GM19468 (cell line): ENCODE data around the gene SEC61A2.
"Not testable (repeated sequence)": the region's sequence is repeated elsewhere in the genome, so short reads cannot be mapped to it uniquely, and the experiment has no call there.

Source experiments
- ATAC-seq: cut with Tn5 transposase; IDR thresholded peaks from one replicate; pipeline ENCODE4 v1.9.1; 2021; ENCODE audit warnings: mild to moderate bottlenecking, moderate library complexity, moderate number of reproducible peaks; ENCODE audit not compliant: unreplicated experiment; ENCODE audit errors: extremely low read depth

The SEC61A2 gene

DNA sequence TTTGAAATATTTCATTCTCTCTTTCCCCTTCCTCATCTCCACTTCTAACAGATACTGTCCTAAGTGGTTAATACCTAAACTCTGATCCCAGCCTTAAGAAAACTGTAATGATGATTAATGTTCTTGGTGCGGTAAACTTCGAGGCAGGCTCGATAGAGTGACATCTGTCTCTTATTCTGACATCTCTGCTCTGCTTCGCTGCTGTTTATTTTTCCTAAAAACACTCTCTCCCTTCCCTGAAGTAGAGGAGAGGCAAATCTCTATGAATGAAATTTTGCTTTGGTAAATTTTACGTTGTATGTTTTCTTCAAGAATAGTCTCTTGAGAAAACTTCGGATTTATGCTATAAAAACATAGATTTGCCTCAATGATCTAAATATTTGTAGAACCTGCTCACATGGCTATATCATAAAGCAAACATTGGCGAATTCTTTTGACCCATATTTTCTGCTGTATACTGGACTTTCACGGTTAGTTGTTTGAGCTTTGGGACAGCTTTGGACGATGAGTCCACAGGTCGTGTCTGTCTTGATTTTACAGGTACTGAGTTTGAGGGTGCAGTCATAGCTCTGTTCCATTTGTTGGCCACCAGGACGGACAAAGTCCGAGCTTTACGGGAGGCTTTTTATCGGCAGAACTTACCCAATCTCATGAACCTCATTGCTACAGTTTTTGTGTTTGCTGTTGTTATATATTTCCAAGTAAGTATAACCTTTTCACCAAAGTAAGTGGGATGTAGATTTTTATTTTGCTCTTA is 27.1 kb downstream of the SEC61A2 start:
- no peak for ATAC-seq

DNA sequence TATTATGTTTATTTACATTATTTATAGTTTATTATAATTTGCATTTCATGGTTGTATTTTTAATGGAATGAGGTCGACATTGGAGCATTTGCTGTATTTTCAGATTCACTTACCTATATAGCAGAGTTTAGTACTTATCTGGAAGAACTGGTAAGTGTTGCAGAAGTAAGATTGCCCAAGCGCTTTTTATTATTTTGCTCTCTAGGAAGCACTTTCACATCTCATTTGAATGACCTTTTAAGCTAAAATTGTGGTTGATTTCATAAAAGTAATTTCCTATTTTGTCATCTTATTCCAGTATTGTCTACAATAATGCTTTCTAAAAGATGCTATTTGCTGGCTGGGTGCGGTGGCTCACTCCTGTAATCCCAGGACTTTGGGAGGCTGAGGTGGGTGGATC is 28.6 kb downstream of the SEC61A2 start:
- ATAC-seq: no peak

DNA sequence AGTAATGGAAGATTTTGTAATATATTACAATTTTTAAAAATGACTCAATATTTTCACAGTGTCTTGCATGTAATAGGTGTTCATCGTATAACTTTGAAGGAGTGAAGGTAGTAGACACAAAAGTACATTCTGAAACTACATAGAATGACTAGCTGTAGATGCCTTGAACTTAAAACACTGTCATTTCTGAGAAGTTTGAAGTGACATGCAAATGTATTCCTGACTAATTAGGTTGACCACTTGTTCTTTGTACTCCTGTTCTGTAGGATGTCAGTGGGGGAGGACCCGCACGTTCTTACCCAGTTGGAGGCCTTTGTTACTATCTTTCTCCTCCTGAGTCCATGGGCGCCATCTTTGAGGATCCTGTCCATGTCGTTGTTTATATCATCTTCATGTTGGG is 31.2 kb downstream of the SEC61A2 start:
- no peak for ATAC-seq

DNA sequence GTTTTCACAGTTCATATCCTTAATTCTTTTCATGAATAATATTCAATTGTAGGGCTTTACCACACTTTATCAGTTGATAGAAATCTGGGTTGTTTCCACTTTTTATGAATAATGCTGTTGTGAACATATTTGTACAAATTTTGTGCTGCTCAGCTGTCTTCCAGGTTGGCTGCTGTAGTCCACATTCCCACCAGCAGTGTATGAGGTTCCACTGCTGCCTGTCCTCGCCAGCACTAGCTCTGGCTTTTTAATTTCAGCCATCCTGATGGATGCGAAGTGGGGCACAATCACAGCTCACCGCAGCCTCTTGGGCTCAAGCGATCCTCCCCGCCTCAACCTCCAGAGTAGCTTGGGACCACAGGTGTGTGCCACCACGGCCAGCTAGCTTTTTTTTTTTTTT is 33.5 kb downstream of the SEC61A2 start:
- ATAC-seq: no peak

DNA sequence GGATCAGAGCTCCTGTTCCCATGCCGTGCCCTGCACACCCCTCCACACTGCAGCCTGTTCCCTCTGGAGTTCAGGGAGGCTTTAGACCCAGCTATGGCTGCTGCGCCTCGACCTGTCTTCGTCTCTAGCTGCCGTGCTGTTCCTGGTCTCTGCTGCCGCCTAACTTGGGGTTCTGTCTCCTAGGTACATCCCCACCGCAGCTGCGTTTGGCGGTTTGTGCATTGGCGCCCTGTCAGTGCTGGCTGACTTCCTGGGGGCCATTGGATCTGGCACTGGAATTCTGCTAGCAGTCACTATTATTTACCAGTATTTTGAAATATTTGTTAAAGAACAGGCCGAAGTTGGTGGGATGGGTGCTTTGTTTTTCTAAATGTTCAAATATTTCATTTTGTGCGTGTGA is 34.6 kb downstream of the SEC61A2 start:
- no peak for ATAC-seq

DNA sequence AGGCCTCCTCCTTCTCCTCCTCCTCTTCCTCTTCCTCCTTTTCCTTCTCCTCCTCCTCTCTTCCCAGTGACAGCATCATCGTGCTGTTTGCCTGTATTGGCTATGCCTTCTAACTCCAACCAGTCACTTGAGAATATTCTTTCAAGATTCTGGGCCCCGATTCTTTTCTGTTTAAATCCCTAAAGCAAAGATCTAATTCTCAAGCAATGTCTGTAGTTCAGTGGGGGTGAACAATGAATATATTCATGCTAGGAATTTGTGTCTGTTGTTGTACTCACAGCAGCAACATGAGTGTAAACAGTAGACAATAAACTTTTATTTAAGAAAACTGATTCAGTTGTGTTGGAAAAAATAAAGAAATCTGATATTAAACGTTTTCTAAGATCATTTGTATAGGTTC is 35.6 kb downstream of the SEC61A2 start:
- ATAC-seq: no peak

- ATAC-seq: no peak
These were observed 36.7 kb downstream of the SEC61A2 start for GRCh38 chr10:12165999-12166775.

GRCh38 chr10:12171512-12171911 is 42.0 kb downstream of the SEC61A2 start:
- not testable (repeated sequence) for ATAC-seq

GRCh38 chr10:12177642-12178041 is 48.2 kb downstream of the SEC61A2 start:
- ATAC-seq: no peak

DNA sequence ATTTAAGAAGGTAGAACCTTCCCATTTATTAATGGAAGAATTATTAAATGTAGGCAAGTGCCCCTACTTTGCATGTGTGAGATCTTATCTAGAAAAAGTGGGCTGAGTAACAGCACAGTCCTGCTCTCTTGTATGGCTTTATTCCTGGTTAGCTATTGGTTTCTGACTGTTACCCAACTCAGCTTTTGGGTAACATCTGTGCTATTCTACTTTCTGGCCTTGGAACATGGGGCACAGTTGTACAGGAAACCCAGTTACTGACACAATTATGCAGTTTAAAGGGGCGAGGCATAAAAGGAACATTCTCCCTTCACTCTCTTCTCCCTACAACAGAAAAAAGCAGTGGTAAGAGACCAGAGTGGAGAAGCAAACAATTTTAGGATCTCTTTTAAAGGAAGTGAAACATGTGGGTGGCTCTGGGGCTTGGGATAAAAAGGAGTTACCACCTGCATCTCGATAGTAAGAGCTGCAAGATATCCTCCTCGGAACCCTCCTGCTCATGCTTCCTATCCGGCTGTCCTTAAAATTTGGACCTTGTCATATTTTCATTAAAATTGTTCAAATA is 50.2 kb downstream of the SEC61A2 start:
- no peak for ATAC-seq

- ATAC-seq: no peak
These were observed 50.9 kb downstream of the SEC61A2 start for GRCh38 chr10:12180221-12180974.

- no peak for ATAC-seq
These were observed 51.7 kb downstream of the SEC61A2 start for GRCh38 chr10:12181065-12181775.

DNA sequence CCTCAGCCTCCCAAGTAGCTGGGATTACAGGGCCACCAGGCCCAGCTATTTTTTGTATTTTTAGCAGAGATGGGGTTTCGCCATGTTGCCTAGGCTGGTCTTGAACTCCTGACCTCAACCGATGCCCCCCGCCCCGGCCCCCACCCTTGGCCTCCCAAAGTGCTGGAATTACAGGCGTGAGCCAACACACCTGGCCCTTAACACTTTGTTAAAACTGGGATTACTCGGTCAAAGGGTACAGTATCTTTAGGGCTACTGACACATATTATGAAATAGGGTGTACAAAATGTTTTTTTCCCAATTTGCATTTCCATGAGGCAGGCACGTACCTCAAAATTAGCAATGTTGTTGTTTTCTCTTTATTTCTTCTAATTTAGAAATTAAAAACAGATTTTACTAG is 54.7 kb downstream of the SEC61A2 start:
- no peak for ATAC-seq

GRCh38 chr10:12186323-12186722 is 56.8 kb downstream of the SEC61A2 start:
- no peak for ATAC-seq

GRCh38 chr10:12187321-12187905 is 57.9 kb downstream of the SEC61A2 start:
- no peak for ATAC-seq

- no peak for ATAC-seq
These were observed 59.2 kb downstream of the SEC61A2 start for GRCh38 chr10:12188656-12189055.

GRCh38 chr10:12189426-12189825 is 59.9 kb downstream of the SEC61A2 start:
- no peak for ATAC-seq

DNA sequence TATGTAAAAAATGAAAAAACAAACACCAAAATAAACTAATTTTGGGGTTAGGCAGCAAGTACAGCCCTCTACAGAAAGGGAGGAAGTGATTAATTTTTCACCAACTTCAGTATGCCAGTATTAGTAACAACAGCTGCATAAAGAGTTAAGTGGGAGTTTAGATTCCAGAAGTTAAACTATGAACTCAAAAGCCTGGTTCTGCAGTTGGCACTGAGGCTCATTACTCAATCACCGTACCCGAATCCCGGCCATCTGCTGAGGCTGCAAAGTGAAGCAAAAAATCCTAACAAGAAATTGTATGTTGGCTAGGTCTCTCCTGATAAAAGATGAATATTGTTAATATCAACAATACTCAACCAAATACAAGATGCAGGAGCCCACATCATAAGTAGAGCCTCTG is 62.2 kb downstream of the SEC61A2 start:
- no peak for ATAC-seq

DNA sequence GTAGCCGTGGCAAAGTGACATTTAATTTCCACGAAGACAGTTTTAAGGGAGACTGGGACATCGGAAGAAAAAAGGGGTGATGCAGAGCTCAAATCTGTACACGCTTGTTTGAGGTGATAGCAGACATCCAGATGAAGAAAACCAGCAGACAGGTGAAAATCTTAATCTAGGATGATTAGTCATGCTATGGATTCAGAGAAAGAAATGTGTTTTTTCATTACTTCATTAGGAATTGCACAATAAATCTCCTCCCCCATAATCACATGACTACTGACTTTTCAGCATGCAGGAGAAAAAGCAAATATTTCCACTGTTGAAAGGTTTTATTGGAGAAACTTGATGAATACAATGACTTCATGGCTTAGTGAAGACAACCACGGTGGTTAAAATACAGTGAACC is 63.7 kb downstream of the SEC61A2 start:
- no peak for ATAC-seq
